ENCODE measurements around the gene EXOC6.

EXOC6 gene

GRCh38 chr10:93027508-93027907, 179.2 kb downstream of the EXOC6 start:
- DNase-seq: no peak

GRCh38 chr10:93028883-93029282, 180.6 kb downstream of the EXOC6 start:
- DNase-seq: no peak

GRCh38 chr10:93030409-93030808, 182.1 kb downstream of the EXOC6 start:
- DNase-seq: no peak

- DNase-seq: no peak
Observed at GRCh38 chr10:93032105-93032808, 183.9 kb downstream of the EXOC6 start.

DNA sequence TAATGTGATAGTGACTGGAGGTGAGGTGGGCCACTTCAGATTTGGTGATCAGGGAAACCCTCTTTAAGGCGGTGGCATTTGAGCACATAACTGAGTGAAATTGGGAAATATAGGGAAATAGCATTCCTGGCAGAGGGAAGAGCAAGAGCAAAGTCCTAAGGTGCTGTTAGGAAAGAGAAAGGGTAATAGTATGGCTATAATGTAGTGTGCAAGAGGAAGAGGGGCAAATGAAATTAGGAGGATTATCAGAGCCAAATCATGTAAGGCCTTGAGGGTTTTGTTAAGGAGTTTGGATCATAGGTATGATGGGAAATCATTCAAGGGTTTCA, 184.5 kb downstream of the EXOC6 start:
- DNase-seq: no peak

GRCh38 chr10:93034426-93034825, 186.1 kb downstream of the EXOC6 start:
- no peak for DNase-seq

DNA sequence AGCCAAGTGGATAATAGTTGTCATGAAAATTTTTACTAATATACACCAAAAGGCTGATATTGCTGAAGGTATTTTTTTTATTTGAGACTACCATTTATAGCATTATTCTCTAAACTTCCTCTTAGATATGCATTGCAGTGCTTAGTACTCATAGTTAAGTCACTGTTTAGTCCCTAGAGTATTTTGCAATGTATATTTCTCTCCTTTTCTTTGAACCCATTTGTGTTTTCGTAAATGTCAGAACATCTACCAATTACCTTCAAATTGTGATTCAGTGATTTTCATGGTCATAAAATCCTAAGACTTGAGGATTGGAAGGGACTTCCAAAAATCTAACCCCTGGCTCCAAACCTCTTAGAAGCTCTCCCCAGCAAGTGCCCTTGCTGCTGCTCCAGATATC, 190.8 kb downstream of the EXOC6 start:
- no peak for DNase-seq

DNA sequence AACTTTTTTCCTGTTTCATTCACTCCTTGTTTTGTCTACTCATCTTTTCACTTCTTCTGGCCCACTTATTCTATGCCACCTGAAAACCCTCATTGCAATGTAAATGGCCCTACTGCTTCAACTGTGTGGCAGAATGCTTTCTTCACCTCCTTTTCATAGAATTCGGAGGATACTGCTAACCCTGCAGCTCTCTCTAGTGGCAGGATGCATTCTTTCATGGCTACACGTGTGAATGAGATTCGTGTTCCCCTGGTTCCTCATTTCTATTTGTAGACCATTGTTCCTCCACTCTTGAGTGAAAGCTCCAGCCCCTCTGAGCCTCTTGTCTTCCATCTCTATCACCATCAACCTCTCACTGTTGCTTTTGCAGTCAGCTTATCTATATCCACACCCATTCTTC, 191.4 kb downstream of the EXOC6 start:
- no peak for DNase-seq

- no peak for DNase-seq
Observed at GRCh38 chr10:93054486-93054885, 206.2 kb downstream of the EXOC6 start.

DNA sequence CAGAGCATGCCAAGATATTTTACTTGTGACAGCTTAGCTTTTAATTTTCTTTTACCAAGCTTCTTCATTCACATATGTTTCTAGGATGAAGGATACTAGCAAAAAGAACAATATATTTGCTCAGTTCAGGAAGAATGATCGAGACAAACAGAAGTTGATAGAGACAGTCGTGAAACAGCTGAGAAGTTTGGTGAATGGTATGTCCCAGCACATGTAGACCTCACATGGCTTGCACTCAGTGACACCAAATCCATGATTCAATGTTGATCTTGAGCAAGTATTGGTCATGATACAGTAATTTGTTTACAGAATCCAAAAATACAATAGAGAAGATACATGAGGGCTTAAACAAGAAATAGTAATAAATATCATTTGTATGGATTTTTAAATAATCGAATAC, 209.8 kb downstream of the EXOC6 start:
- no peak for DNase-seq

GRCh38 chr10:93059975-93060886, 211.9 kb downstream of the EXOC6 start, which contains the start of gene CYP26C1:
Gene CYP26C1, plus strand, starts transcription at chr10:93060798. Its CDS starts 466 bp downstream, at chr10:93061264.
- no peak for DNase-seq

DNA sequence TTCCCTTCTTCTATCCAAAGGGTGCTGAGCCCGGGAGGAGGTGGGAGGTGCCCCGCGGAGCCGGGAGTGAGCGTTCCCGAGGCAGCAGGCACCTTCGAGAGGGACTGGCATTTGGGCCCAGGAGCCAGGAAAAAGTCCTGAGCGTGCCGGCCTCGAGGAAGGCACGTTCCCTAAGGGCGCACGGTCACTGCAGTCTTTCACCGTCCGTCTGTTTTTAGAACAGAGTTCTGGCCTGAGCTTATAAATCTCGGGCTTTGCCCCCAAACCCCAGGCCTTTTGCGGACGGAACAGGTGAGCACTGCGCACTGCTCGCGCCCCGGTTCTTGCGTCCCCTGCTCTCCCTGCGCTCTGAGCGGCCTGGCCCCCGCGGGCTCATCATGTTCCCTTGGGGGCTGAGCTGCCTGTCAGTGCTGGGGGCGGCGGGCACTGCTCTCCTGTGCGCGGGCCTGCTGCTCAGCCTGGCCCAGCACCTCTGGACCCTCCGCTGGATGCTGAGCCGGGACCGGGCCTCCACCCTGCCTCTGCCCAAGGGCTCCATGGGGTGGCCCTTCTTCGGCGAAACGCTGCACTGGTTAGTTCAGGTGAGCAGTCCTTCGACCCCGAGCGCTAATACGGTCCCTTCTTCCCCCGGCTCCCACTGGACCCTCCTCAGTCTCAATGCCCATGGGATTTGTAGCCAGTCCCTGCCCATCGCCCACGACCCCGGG, 212.7 kb downstream of the EXOC6 start:
- no peak for DNase-seq

GRCh38 chr10:93061594-93062513, 213.5 kb downstream of the EXOC6 start:
- no peak for DNase-seq

DNA sequence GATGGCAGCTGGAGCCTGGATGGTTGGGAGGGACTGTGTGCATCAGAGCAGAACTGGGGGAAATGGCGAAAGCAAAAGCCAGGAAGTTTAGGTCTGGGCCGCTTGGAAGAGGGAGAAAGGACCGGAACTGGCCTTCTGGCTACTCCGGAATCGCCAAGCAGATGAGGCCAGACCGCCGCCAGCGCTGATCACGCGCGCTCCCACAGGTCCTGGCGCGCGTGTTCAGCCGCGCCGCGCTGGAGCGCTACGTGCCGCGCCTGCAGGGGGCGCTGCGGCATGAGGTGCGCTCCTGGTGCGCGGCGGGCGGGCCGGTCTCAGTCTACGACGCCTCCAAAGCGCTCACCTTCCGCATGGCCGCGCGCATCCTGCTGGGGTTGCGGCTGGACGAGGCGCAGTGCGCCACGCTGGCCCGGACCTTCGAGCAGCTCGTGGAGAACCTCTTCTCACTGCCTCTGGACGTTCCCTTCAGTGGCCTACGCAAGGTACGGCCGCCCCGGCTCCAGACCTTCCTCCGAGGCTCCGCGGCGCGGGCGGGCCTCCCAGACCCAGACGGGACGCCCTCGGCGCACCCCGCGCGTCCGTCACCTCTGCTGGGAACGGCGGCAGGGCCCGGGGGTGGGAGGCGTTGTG, 214.3 kb downstream of the EXOC6 start:
- DNase-seq: peak; percentile 50 to 65

DNA sequence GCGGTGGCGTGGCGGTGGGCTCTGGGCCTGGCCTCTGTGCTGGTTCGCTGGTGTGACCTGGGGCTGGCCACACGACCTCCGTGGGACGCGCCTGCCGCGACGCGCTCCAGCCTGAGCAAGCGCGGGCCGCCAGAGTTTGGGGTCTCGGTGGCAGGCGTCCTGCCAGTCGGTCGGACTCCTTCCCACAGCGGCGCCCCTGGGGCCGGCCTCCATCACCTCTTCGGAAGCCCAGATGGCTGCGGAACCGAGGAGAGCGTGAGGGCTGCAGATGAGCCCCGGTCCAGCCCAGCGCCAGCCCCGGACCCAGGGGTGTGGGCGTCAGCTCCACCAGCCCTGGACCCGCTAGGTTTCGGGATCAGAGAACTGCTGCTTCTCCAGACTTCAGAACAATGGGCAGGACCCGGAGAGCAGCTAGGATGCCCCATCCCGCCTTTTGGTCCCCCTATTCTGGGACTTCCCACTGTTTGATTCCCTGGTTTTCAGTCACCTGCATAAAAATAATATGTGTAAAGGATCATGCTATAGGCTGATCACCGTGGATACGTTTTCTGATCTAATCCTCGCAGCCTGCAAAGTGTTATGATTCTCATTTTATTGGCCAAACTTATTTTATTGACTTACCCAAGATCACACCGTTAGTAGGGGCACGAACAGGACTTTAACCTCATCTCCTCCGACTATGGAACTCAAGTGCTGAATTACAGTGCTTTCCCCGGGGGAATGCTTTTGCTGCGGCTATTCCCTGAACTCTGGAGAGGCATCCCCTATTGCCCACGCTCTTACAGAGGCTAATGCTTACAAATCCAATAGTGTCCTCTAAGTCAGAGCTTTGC, 215.0 kb downstream of the EXOC6 start:
- no peak for DNase-seq

- DNase-seq: no peak
Observed at GRCh38 chr10:93063977-93064660, 215.8 kb downstream of the EXOC6 start.

GRCh38 chr10:93064874-93065660, 216.7 kb downstream of the EXOC6 start:
- DNase-seq: no peak

DNA sequence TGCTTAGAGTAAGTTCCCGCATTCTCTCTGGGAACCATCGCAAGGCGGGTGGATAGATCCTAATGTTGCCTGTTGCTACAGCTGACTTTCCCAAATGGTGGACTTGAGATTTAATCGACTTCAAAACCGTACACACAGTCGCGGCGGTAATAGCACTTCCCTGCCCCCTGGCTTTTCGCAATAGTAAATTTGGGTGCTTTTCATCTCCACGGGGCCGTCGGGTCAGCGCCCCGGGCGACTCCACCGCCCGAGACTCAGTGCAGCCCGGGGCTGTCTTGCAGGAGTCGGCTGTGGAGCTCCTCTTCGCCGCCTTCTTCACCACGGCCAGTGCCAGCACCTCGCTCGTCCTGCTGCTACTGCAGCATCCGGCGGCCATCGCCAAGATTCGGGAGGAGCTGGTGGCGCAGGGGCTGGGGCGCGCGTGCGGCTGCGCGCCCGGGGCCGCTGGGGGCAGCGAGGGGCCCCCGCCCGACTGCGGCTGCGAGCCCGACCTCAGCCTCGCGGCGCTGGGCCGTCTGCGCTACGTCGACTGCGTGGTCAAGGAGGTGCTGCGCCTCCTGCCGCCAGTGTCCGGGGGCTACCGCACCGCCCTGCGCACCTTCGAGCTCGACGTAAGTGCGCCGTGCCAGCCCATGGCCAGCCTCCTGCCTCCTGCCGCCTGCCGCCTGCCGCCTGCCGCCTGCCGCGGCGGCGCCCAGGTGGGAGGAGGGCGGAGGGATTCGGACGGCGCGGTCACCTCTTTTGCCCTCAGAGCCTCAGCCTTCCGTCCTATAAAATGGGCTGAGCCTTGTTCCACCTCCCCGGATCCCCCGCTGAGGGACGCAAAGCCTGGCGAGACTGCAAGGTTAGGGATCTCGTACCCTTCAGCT, 217.6 kb downstream of the EXOC6 start:
- no peak for DNase-seq

- no peak for DNase-seq
Observed at GRCh38 chr10:93066544-93066913, 218.2 kb downstream of the EXOC6 start.
